ENCODE results near the gene DNLZ. TPM values are rescaled to one million over a fixed set of nuclear protein-coding genes. Genes with fewer than 3 reads are reported as not detected.

Gene DNLZ
- total RNA-seq, 2 donors from 2014 or later: 19.9 to 23.6 TPM

DNA sequence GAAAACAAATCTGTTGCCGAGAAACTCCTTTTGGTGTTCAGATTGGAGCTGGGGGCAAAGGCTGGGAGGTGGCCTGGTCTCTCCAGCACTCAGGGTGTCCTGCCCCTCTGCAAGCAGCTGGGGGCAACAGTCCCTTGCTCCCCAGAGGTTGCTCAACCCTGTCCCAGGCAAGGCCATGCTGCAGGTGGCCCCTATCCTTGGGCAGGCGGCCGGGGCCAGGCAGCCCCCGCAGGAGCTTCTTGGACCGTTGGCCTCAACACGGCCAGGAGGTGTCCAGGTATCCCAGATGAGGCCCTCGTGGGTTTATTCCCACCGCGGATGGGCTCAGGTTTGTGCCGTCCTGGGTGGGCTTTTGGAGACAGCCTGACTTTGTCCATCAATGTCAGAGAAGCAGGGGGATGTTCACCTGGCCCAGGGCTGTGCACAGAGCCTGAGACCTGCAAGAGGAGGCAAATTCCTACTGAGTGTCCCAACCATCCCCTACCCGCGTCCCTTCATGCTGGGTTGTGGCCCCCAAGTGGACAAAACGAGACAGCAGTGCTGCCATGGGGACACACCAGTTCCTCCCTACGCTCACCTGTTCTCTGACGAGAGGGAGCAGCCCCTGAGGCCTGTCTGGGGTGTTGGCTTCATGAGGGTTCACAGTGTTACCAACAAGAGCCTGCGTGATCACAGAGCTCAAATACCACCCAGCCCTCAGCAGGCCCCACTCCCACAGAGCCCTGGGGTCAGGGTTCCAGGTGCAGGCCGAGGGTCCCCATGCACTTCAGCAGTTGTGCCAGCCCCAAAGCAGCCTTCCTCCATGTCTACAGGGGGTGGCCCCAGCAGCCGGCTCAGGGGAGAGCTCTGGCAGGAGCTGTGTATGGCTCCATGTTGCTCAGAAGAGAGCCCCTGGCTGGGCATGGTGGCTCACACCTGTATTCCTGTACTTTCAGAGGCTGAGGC, 50.2 kb downstream of the DNLZ start:
- intact Hi-C loops (cut with DNase I): no loop called here
- no peak for DNase-seq (ENCODE audit: low spot score)

DNA sequence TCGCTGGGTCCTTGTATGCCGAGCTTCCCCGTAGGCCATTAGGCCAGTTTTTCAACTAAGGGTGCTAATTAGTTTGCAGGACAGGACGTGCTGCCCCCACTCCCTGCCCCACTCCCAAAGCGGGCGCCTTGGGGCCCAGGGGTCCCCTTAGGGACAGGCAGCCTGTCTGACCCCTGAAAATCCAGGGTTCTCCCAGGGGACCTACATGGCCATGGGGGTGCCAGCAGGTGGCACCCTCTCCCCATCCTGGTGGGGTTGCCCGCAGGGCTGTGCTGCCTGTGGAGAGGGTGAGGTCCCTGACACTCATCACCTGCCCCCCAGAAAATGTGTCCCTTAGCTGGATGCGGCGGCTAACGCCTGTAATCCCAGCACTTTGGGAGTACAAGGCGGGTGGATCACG, 51.1 kb downstream of the DNLZ start:
- DNase-seq (ENCODE audit: low spot score): no peak
- intact Hi-C loops (cut with DNase I): no loop called here

DNA sequence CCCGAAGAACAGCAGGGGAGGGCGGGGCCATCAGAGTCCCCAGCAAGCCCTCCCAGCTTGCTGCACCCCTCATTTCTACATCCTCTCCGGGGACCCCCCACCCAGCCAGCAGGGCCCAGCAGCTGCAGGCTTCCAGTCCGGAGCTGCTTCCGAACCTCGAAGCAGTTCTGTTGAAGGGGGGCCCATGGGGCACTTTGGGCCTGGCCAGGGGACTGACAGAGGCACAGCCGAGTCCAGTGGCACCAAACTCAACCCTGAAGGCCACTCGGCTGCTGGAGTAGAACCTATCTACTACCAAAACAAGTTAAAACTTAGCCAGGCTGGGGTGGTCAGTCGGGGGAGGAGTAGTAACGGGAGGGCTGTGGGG, 51.6 kb downstream of the DNLZ start:
- intact Hi-C loops (cut with DNase I): no loop called here
- no peak for DNase-seq (ENCODE audit: low spot score)

GRCh38 chr9:136311051-136312008, 52.2 kb downstream of the DNLZ start:
- no peak for DNase-seq (ENCODE audit: low spot score)
- intact Hi-C loops (cut with DNase I): no loop called here

- no peak for DNase-seq (ENCODE audit: low spot score)
- intact Hi-C loops (cut with DNase I): no loop called here
Measured at GRCh38 chr9:136310273-136311030, 53.1 kb downstream of the DNLZ start.

GRCh38 chr9:136309806-136310220, 53.7 kb downstream of the DNLZ start:
- intact Hi-C loops (cut with DNase I): no loop called here
- no peak for DNase-seq (ENCODE audit: low spot score)

Other genes with a start within 250 kb of the DNLZ start
- gene TMEM250, start 244.9 kb downstream of the DNLZ start, total RNA-seq: 10 to 100 TPM; 25.0 to 29.1 TPM
- gene LHX3, start 158.6 kb downstream of the DNLZ start, total RNA-seq: not detected
- gene QSOX2, start 117.9 kb downstream of the DNLZ start, total RNA-seq: 1 to 10 TPM; 5.8 to 6.6 TPM
- gene CCDC187, start 59.6 kb downstream of the DNLZ start, total RNA-seq: not detected
- gene GPSM1, start 36.2 kb downstream of the DNLZ start, total RNA-seq: 10 to 100 TPM; 13.8 to 17.0 TPM
- 1 to 10 TPM; 3.1 to 3.9 TPM for gene CARD9, start 9.9 kb upstream of the DNLZ start, total RNA-seq
- 1 to 10 TPM; 4.7 to 4.9 TPM for gene SNAPC4, start 36.4 kb upstream of the DNLZ start, total RNA-seq
- gene ENTR1, start 46.9 kb upstream of the DNLZ start, total RNA-seq: 10 to 100 TPM; 28.7 to 29.3 TPM
- 10 to 100 TPM; 30.8 to 31.2 TPM for gene PMPCA, start 46.9 kb upstream of the DNLZ start, total RNA-seq
- 1 to 10 TPM; 8.7 TPM for gene INPP5E, start 76.1 kb upstream of the DNLZ start, total RNA-seq
- gene SEC16A, start 119.3 kb upstream of the DNLZ start, total RNA-seq: 10 to 100 TPM; 42.2 to 47.9 TPM
- gene NOTCH1, start 182.3 kb upstream of the DNLZ start, total RNA-seq: 10 to 100 TPM; 35.5 to 40.4 TPM

Data from posterior vena cava (tissue), 2 donors.